HepG2 (cell line): ENCODE results near the gene PELI1. TPM values are rescaled to one million over a fixed set of nuclear protein-coding genes. Genes with fewer than 3 reads are reported as not detected.

ENCODE experiments used
- AKAP8 ChIP-seq: sonication (generic); formaldehyde crosslinking; IDR thresholded peaks from 2 replicates; pipeline ENCODE4 v1.5.1; 2020; ENCODE audit warnings: mild to moderate bottlenecking, missing genetic modification reagents
- E2F5 ChIP-seq: sonication (generic); formaldehyde crosslinking; conservative IDR thresholded peaks from 2 replicates; pipeline ENCODE4 v1.4.0; 2020; ENCODE audit warnings: missing genetic modification reagents
- GABPB1 ChIP-seq: IDR thresholded peaks from 2 replicates; pipeline ENCODE4 v1.6.1; 2016; ENCODE audit warnings: mild to moderate bottlenecking, missing genetic modification reagents, moderate library complexity, missing compliant biosample characterization
- GFI1 ChIP-seq: sonication (generic); formaldehyde crosslinking; IDR thresholded peaks from 2 replicates; pipeline ENCODE4 v1.5.0; 2020; ENCODE audit warnings: missing genetic modification reagents, mild to moderate bottlenecking, borderline replicate concordance
- HNF1A ChIP-seq, 2 experiments: sonication (generic) in 1 of 2; formaldehyde crosslinking in 1 of 2; IDR thresholded peaks; 2 replicates each; pipeline versions ENCODE4 v1.4.0 to v1.6.1; 2016 to 2020; ENCODE audit warnings: borderline replicate concordance in 1 of 2, low read depth in 1 of 2, mild to moderate bottlenecking in 1 of 2, missing genetic modification reagents in 1 of 2
- NCOA2 ChIP-seq: sonication (generic); formaldehyde crosslinking; IDR thresholded peaks from 2 replicates; pipeline ENCODE4 v1.8.0; 2022; ENCODE audit warnings: inconsistent platforms
- NR3C1 ChIP-seq: sonication (generic); formaldehyde crosslinking; IDR thresholded peaks from 2 replicates; pipeline ENCODE4 v1.4.0; 2020; ENCODE audit warnings: missing genetic modification reagents
- POGK ChIP-seq: sonication (generic); formaldehyde crosslinking; conservative IDR thresholded peaks from 2 replicates; pipeline ENCODE4 v1.8.0; 2022; ENCODE audit warnings: mild to moderate bottlenecking, moderate library complexity, missing genetic modification reagents
- REPIN1 ChIP-seq: sonication (generic); formaldehyde crosslinking; IDR thresholded peaks from 2 replicates; pipeline ENCODE4 v1.8.0; 2022; ENCODE audit warnings: missing genetic modification reagents, low read depth, mild to moderate bottlenecking, borderline replicate concordance
- RORA ChIP-seq: sonication (generic); formaldehyde crosslinking; IDR thresholded peaks from 2 replicates; pipeline ENCODE4 v1.5.0; 2020; ENCODE audit warnings: mild to moderate bottlenecking, missing genetic modification reagents, moderate library complexity
- SCMH1 ChIP-seq: sonication (generic); formaldehyde crosslinking; IDR thresholded peaks from 2 replicates; pipeline ENCODE4 v1.9.0; 2021; ENCODE audit warnings: missing genetic modification reagents, mild to moderate bottlenecking, borderline replicate concordance
- SNAPC5 ChIP-seq: sonication (generic); formaldehyde crosslinking; IDR thresholded peaks from 2 replicates; pipeline ENCODE4 v1.8.1; 2023; ENCODE audit warnings: mild to moderate bottlenecking, missing genetic modification reagents, borderline replicate concordance
- SOX6 ChIP-seq, 2 experiments: fragments of 450-650 bp in 1 of 2; sonication (generic) in 1 of 2; formaldehyde crosslinking in 1 of 2; IDR thresholded peaks; 2 replicates each; pipeline versions ENCODE4 v1.4.0 to v1.6.1; 2017 to 2020; ENCODE audit warnings: antibody characterized with exemption in 1 of 2, mild to moderate bottlenecking in 1 of 2, missing genetic modification reagents in 1 of 2
- SRY ChIP-seq: sonication (generic); formaldehyde crosslinking; IDR thresholded peaks from 2 replicates; pipeline ENCODE4 v1.8.0; 2022; ENCODE audit warnings: mild to moderate bottlenecking, missing genetic modification reagents
- SUZ12 ChIP-seq: fragments of 150-350 bp; IDR thresholded peaks from 2 replicates; pipeline ENCODE4 v1.6.1; 2014; ENCODE audit warnings: low read depth, low read length
- ZNF180 ChIP-seq: sonication (generic); formaldehyde crosslinking; IDR thresholded peaks from 2 replicates; pipeline ENCODE4 v1.4.0; 2020; ENCODE audit warnings: low read depth, missing genetic modification reagents, borderline replicate concordance
- ZNF224 ChIP-seq: sonication (generic); formaldehyde crosslinking; IDR thresholded peaks from 2 replicates; pipeline ENCODE4 v1.5.0; 2020; ENCODE audit warnings: mild to moderate bottlenecking, missing genetic modification reagents
- ZNF547 ChIP-seq: sonication (generic); formaldehyde crosslinking; IDR thresholded peaks from 2 replicates; pipeline ENCODE4 v1.5.1; 2020; ENCODE audit warnings: mild to moderate bottlenecking, missing genetic modification reagents
- ZNF746 ChIP-seq: sonication (generic); formaldehyde crosslinking; IDR thresholded peaks from 2 replicates; pipeline ENCODE4 v1.8.0; 2022; ENCODE audit warnings: mild to moderate bottlenecking, missing genetic modification reagents
- polyA plus RNA-seq, 8 experiments: library from polyadenylated mRNA; depleted of rRNA in 3 of 8; stranded (reverse) in 7 of 8; unstranded in 1 of 8; fragments of >200 nt; fragmentation: Illumina TruSeq in 4 of 8; extraction: Trizol in 4 of 8; gene quantifications; 2 replicates each; pipeline versions ENCODE4 v1.2.1 to v1.2.3, GENCODE V29; 2011 to 2016; ENCODE audit warnings: low read depth in 4 of 8, missing spikeins in 1 of 8, mixed read lengths in 1 of 8; ENCODE audit not compliant: insufficient read depth in 1 of 8
- total RNA-seq, 5 experiments: library from RNA; depleted of rRNA; stranded (reverse); fragments of >200 nt; fragmentation: Illumina TruSeq; extraction: Trizol; gene quantifications; 2 replicates each; pipeline ENCODE4 v1.2.3, GENCODE V29; 2016; ENCODE audit warnings: low read depth in 1 of 5

The PELI1 gene
- total and polyA plus RNA-seq, 2 of the 13 experiments (the other 11 are each of a cell fraction or from before 2014, with no cell fraction given): 12.5 to 16.2 TPM

- TF ChIP-seq POGK (CRISPR knock-in tag): peak; percentile 81; the same call in 1 of the 2 replicates
- no peak for TF ChIP-seq SOX6 (IDR thresholded peaks at IDR 0.05)
- TF ChIP-seq SOX6 (CRISPR knock-in tag; IDR thresholded peaks at IDR 0.05): peak; percentile 74
- no peak for TF ChIP-seq SCMH1 (CRISPR knock-in tag)
- no peak for TF ChIP-seq E2F5 (CRISPR knock-in tag)
- peak; percentile 62 for TF ChIP-seq SUZ12
- peak; percentile 80; the same call in 1 of the 2 replicates for TF ChIP-seq ZNF746 (CRISPR knock-in tag)
- no peak for TF ChIP-seq RORA (CRISPR knock-in tag)
- no peak for TF ChIP-seq ZNF224
- TF ChIP-seq GFI1 (CRISPR knock-in tag): no peak
- TF ChIP-seq ZNF180 (CRISPR knock-in tag): no peak
- TF ChIP-seq REPIN1: no peak; the same call in 1 of the 2 replicates
- peak; percentile 38 for TF ChIP-seq NCOA2
- no peak for TF ChIP-seq ZNF547 (CRISPR knock-in tag)
- 0 out of 2 replicates have a peak, but pooled peaks have one; percentile 78 for TF ChIP-seq AKAP8
- TF ChIP-seq NR3C1: no peak
- TF ChIP-seq GABPB1 (CRISPR knock-in tag): peak; percentile 96
- no peak for TF ChIP-seq HNF1A (IDR thresholded peaks at IDR 0.05; ENCODE audit: low read depth)
- peak; percentile 50; the same call in 1 of the 2 replicates for TF ChIP-seq HNF1A (CRISPR knock-in tag; IDR thresholded peaks at IDR 0.05; ENCODE audit: borderline replicate concordance)
- TF ChIP-seq SRY: 0 out of 2 replicates have a peak, but pooled peaks have one; percentile 80
- TF ChIP-seq SNAPC5 (CRISPR knock-in tag): no peak
Observed at GRCh38 chr2:64144057-64145013, at the start of gene PELI1 (continued).
